ENCODE results near the gene CEP128.

The CEP128 gene

DNA sequence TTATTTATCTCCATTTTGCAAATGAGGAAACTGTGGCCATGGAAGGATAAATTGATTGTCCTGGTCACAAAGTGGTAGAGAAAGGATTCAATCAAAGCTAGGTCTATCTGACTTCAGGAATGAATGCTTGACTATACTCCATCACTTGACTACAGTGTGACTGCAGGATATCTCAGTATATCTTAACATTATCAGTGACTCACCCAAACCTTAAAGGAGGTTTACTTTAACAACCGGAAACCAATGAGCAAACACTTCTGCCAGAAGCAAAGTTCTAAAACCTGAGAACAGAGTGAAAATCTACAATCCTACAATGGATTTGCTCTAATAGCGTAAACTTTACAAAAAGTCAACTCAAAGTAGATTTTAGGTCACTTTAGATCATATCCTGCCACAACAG is 277.0 kb downstream of the CEP128 start:
- Histone ChIP-seq H3K27ac (ENCODE audit: extremely low read depth, low read depth, low read length) (no peak overlapping the region), H3K4me1 (ENCODE audit: control insufficient read depth, insufficient read depth, low read length) (no peaks in the 10 kb centered on the region), H3K36me3 (ENCODE audit: control insufficient read depth in 2 of 2, insufficient read depth in 1 of 2, low read length in 2 of 2) (no peaks in the 10 kb centered on the region), H3K9me3 (ENCODE audit: control insufficient read depth, insufficient read depth, low read depth, low read length) (no peaks in the 10 kb centered on the region), H3K4me3 (ENCODE audit: low read depth, low read length) (no peak overlapping the region)
- ChIA-PET POLR2A (no interaction called here), CTCF (interaction anchor here (0.7 kb wide), 1 partner anchor 45 kb away, joined by 3 read pairs; no protein-coding TSS in a partner anchor)
- no peak for TF ChIP-seq ZNF423 (tag by site-specific recombination; IDR thresholded peaks at IDR 0.05)
- TF ChIP-seq ZNF843 (tag by site-specific recombination; IDR thresholded peaks at IDR 0.05): no peak
- TF ChIP-seq SCRT2 (tag by site-specific recombination; IDR thresholded peaks at IDR 0.05): no peak
- TF ChIP-seq, protein P1, sequence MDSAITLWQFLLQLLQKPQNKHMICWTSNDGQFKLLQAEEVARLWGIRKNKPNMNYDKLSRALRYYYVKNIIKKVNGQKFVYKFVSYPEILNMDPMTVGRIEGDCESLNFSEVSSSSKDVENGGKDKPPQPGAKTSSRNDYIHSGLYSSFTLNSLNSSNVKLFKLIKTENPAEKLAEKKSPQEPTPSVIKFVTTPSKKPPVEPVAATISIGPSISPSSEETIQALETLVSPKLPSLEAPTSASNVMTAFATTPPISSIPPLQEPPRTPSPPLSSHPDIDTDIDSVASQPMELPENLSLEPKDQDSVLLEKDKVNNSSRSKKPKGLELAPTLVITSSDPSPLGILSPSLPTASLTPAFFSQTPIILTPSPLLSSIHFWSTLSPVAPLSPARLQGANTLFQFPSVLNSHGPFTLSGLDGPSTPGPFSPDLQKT (IDR thresholded peaks at IDR 0.05; ENCODE audit: borderline replicate concordance, low read depth, low read length): no peak
- TF ChIP-seq ZNF214 (tag by site-specific recombination; IDR thresholded peaks at IDR 0.05; ENCODE audit: borderline replicate concordance): no peak
- TF ChIP-seq ZXDB (tag by site-specific recombination; IDR thresholded peaks at IDR 0.05): no peak
- no peak for TF ChIP-seq YY2 (tag by site-specific recombination; IDR thresholded peaks at IDR 0.05)

DNA sequence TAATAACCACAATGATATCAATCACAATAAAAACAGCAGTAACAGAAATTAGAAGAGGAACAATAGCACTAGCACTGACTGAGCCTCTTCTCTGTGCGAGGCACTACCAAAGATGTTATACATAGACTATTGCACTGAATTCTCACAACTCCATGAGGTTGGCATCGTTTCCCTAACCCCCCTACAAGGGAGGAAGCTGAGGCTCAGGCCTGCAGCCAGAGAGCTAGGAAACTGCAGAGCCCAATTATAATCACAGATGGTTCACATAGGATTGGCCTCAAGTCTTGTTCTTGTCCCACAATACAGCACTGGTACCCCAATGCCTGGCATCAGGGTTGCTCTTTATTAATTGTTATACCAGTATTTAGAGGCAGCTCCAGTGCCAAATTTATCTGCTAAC is 278.0 kb downstream of the CEP128 start:
- no peaks in the 10 kb centered on the region for H3K9me3 ChIP-seq (ENCODE audit: control insufficient read depth, insufficient read depth, low read depth, low read length)
- H3K27ac ChIP-seq (ENCODE audit: extremely low read depth, low read depth, low read length): no peak overlapping the region
- H3K4me3 ChIP-seq (ENCODE audit: low read depth, low read length): no peak overlapping the region
- ChIA-PET POLR2A (no interaction called here), CTCF (no interaction called here)
- H3K36me3 ChIP-seq (ENCODE audit: control insufficient read depth in 2 of 2, insufficient read depth in 1 of 2, low read length in 2 of 2): no peaks in the 10 kb centered on the region
- H3K4me1 ChIP-seq (ENCODE audit: control insufficient read depth, insufficient read depth, low read length): no peaks in the 10 kb centered on the region
- TF ChIP-seq, protein P2, sequence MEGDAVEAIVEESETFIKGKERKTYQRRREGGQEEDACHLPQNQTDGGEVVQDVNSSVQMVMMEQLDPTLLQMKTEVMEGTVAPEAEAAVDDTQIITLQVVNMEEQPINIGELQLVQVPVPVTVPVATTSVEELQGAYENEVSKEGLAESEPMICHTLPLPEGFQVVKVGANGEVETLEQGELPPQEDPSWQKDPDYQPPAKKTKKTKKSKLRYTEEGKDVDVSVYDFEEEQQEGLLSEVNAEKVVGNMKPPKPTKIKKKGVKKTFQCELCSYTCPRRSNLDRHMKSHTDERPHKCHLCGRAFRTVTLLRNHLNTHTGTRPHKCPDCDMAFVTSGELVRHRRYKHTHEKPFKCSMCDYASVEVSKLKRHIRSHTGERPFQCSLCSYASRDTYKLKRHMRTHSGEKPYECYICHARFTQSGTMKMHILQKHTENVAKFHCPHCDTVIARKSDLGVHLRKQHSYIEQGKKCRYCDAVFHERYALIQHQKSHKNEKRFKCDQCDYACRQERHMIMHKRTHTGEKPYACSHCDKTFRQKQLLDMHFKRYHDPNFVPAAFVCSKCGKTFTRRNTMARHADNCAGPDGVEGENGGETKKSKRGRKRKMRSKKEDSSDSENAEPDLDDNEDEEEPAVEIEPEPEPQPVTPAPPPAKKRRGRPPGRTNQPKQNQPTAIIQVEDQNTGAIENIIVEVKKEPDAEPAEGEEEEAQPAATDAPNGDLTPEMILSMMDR (tag by site-specific recombination; IDR thresholded peaks at IDR 0.05): no peak

DNA sequence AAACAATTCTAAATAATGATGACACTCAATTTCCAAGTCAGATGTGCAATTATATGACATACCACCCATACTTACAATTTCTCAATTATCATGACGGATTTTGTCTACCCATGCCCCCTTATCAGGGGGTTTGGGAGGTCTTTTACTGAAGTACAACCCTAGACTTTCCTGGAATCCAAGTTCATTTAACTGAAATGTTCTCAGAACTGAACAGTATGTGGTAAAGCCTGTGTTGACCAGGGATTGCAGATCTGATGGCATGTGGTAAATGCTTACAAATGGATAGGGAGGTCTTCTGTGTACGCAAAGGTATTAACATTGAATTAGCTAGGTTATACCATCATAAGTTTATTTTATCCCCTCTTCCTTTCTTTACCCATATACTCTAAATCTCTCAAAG is 281.8 kb downstream of the CEP128 start:
- CTCF ChIA-PET: no interaction called here
- no peaks in the 10 kb centered on the region for H3K4me1 ChIP-seq (ENCODE audit: control insufficient read depth, insufficient read depth, low read length)
- no peak for TF ChIP-seq ZNF624 (tag by site-specific recombination; IDR thresholded peaks at IDR 0.05)
- TF ChIP-seq HOXA7 (CRISPR knock-in tag; IDR thresholded peaks at IDR 0.05; ENCODE audit: borderline replicate concordance): no peak
- no peak for TF ChIP-seq ZIC2 (tag by site-specific recombination; IDR thresholded peaks at IDR 0.05)
- TF ChIP-seq, protein P3, sequence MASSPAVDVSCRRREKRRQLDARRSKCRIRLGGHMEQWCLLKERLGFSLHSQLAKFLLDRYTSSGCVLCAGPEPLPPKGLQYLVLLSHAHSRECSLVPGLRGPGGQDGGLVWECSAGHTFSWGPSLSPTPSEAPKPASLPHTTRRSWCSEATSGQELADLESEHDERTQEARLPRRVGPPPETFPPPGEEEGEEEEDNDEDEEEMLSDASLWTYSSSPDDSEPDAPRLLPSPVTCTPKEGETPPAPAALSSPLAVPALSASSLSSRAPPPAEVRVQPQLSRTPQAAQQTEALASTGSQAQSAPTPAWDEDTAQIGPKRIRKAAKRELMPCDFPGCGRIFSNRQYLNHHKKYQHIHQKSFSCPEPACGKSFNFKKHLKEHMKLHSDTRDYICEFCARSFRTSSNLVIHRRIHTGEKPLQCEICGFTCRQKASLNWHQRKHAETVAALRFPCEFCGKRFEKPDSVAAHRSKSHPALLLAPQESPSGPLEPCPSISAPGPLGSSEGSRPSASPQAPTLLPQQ (tag by site-specific recombination; IDR thresholded peaks at IDR 0.05): no peak
- no peak for TF ChIP-seq SALL2 (tag by site-specific recombination; IDR thresholded peaks at IDR 0.05; ENCODE audit: borderline replicate concordance)
- TF ChIP-seq ZBTB8A (tag by site-specific recombination; IDR thresholded peaks at IDR 0.05): no peak
- TF ChIP-seq ZNF133 (tag by site-specific recombination; IDR thresholded peaks at IDR 0.05): no peak
- no peak for TF ChIP-seq ZNF140 (tag by site-specific recombination; IDR thresholded peaks at IDR 0.05)
- TF ChIP-seq ZBTB7A (tag by site-specific recombination; IDR thresholded peaks at IDR 0.05; ENCODE audit: low read depth): no peak
- no peak for TF ChIP-seq ZNF223 (tag by site-specific recombination; IDR thresholded peaks at IDR 0.05)
- TF ChIP-seq ZNF48 (tag by site-specific recombination; IDR thresholded peaks at IDR 0.05): no peak
- TF ChIP-seq ZNF2 (tag by site-specific recombination; IDR thresholded peaks at IDR 0.05): no peak
- no peak for TF ChIP-seq ZNF623 (tag by site-specific recombination; IDR thresholded peaks at IDR 0.05)
- TF ChIP-seq, protein P4, sequence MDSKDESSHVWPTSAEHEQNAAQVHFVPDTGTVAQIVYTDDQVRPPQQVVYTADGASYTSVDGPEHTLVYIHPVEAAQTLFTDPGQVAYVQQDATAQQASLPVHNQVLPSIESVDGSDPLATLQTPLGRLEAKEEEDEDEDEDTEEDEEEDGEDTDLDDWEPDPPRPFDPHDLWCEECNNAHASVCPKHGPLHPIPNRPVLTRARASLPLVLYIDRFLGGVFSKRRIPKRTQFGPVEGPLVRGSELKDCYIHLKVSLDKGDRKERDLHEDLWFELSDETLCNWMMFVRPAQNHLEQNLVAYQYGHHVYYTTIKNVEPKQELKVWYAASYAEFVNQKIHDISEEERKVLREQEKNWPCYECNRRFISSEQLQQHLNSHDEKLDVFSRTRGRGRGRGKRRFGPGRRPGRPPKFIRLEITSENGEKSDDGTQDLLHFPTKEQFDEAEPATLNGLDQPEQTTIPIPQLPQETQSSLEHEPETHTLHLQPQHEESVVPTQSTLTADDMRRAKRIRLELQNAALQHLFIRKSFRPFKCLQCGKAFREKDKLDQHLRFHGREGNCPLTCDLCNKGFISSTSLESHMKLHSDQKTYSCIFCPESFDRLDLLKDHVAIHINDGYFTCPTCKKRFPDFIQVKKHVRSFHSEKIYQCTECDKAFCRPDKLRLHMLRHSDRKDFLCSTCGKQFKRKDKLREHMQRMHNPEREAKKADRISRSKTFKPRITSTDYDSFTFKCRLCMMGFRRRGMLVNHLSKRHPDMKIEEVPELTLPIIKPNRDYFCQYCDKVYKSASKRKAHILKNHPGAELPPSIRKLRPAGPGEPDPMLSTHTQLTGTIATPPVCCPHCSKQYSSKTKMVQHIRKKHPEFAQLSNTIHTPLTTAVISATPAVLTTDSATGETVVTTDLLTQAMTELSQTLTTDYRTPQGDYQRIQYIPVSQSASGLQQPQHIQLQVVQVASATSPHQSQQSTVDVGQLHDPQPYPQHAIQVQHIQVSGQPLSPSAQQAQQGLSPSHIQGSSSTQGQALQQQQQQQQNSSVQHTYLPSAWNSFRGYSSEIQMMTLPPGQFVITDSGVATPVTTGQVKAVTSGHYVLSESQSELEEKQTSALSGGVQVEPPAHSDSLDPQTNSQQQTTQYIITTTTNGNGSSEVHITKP (tag by site-specific recombination; IDR thresholded peaks at IDR 0.05): no peak
- H3K9me3 ChIP-seq (ENCODE audit: control insufficient read depth, insufficient read depth, low read depth, low read length): no peaks in the 10 kb centered on the region
- H3K4me3 ChIP-seq (ENCODE audit: low read depth, low read length): no peak overlapping the region
- H3K27ac ChIP-seq (ENCODE audit: extremely low read depth, low read depth, low read length): no peak overlapping the region
- POLR2A ChIA-PET: no interaction called here
- H3K36me3 ChIP-seq (ENCODE audit: control insufficient read depth in 2 of 2, insufficient read depth in 1 of 2, low read length in 2 of 2): no peaks in the 10 kb centered on the region

All from HEK293 (cell line).